ENCODE measurements around the gene NPIPB8. TPM values are rescaled to one million over a fixed set of nuclear protein-coding genes. Genes with fewer than 3 reads are reported as not detected.
"Not testable (repeated sequence)": the region's sequence is repeated elsewhere in the genome, so short reads cannot be mapped to it uniquely, and the experiment has no call there.

The NPIPB8 gene
- total RNA-seq, 3 donors from 2014 or later = not detected

DNA sequence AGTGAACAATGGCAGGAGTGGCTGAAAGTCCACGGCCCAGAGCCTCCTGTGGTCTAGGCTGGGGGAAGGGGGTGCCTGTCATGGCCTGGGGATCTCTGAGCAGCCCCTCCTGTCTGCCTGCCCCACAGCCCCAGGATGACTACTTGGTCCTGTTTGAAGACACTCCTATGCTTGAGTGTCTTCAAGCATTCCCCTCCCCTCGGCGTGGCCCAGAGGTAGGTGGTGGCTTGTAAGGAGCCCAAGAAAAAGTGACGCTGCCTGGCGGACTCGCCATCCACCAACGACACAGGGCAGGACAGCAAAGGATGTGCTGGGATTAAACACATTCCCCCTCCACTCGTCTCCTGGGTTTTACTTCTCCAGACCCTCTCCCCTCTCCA lies 33.7 kb upstream of the NPIPB8 start:
- Histone ChIP-seq H3K9me3 (no peaks in the 10 kb centered on the region), H3K27ac (no peak overlapping the region), H3K27me3 (no peaks in the 10 kb centered on the region), H3K4me1 (no peaks in the 10 kb centered on the region), H3K36me3 (no peaks in the 10 kb centered on the region), H3K4me3 (no peak overlapping the region)
- no peak for TF ChIP-seq POLR2A (IDR thresholded peaks at IDR 0.05)
- no peak for TF ChIP-seq POLR2AphosphoS5 (IDR thresholded peaks at IDR 0.05)
- TF ChIP-seq CTCF (IDR thresholded peaks at IDR 0.05) = no peak
- no peak for DNase-seq (ENCODE audit: low spot score in 2 of 2)
- intact Hi-C loops (cut with DNase I; ENCODE audit: low total_unique reads) = no loop called here

- Histone ChIP-seq H3K27ac (no peak overlapping the region), H3K36me3 (no peaks in the 10 kb centered on the region), H3K4me3 (no peak overlapping the region), H3K27me3 (no peaks in the 10 kb centered on the region), H3K9me3 (no peaks in the 10 kb centered on the region), H3K4me1 (peaks cover 0 to 6% of the 10 kb centered on the region in 2 donors)
- intact Hi-C loops (cut with DNase I; ENCODE audit: low total_unique reads) = no loop called here
- peak in 1 of 2 donors; percentile 34 for DNase-seq (ENCODE audit: low spot score in 2 of 2)
- no peak for TF ChIP-seq CTCF (IDR thresholded peaks at IDR 0.05)
- TF ChIP-seq POLR2AphosphoS5 (IDR thresholded peaks at IDR 0.05) = no peak
- TF ChIP-seq POLR2A (IDR thresholded peaks at IDR 0.05) = no peak
These were observed 31.4 kb upstream of the NPIPB8 start for GRCh38 chr16:28606291-28607115.

DNA sequence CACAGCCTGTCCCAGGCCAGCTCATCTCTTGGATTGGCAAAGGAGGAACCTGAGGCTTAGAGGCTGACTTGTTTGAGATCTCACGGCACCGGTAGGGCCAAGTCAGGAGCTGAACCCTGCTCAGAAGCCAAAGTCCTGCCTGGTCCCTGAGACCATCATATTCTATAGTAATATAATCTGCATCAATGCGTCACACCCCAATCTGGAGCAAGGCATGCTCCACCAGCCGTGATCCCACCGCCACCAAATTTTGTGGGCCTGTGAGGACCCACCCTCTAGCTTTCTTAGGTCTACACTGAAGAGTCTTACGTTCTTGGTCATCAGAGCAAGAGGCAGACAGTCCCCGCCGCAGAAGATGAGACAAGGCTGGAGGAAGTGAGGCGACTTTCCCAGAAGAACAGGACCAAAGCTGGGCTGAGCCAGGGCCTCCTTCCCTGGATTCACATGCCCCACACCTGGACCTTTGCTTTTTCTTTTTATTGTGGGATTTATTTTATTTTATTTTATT lies 30.7 kb upstream of the NPIPB8 start:
- peak in 1 of 2 donors; percentile 34 for DNase-seq (ENCODE audit: low spot score in 2 of 2)
- H3K27me3 ChIP-seq = no peaks in the 10 kb centered on the region
- H3K4me3 ChIP-seq = no peak overlapping the region
- no peak for TF ChIP-seq POLR2AphosphoS5 (IDR thresholded peaks at IDR 0.05)
- TF ChIP-seq CTCF (IDR thresholded peaks at IDR 0.05) = no peak
- TF ChIP-seq POLR2A (IDR thresholded peaks at IDR 0.05) = no peak
- H3K4me1 ChIP-seq = peaks cover 0 to 6% of the 10 kb centered on the region in 2 donors
- H3K9me3 ChIP-seq = no peaks in the 10 kb centered on the region
- H3K27ac ChIP-seq = no peak overlapping the region
- intact Hi-C loops (cut with DNase I; ENCODE audit: low total_unique reads) = no loop called here
- H3K36me3 ChIP-seq = no peaks in the 10 kb centered on the region

- H3K27ac ChIP-seq; H3K36me3 ChIP-seq; H3K4me1 ChIP-seq; H3K27me3 ChIP-seq; intact Hi-C loops (cut with DNase I; ENCODE audit: low total_unique reads); H3K4me3 ChIP-seq; H3K9me3 ChIP-seq; DNase-seq (ENCODE audit: low spot score in 2 of 2): not testable (repeated sequence)
These were observed 30.0 kb upstream of the NPIPB8 start for GRCh38 chr16:28607681-28608495.

- not testable (repeated sequence) for H3K27ac ChIP-seq, H3K9me3 ChIP-seq
These were observed 29.4 kb upstream of the NPIPB8 start for GRCh38 chr16:28608496-28608808.

GRCh38 chr16:28608867-28609596 lies 28.8 kb upstream of the NPIPB8 start:
- DNase-seq (ENCODE audit: low spot score in 2 of 2); intact Hi-C loops (cut with DNase I; ENCODE audit: low total_unique reads); H3K4me1 ChIP-seq; H3K27me3 ChIP-seq; H3K36me3 ChIP-seq; H3K9me3 ChIP-seq: not testable (repeated sequence)
- Histone ChIP-seq H3K4me3 (peak overlapping the region; percentile 31 to 54 (median 41)), H3K27ac (peak overlapping the region; percentile 29 to 39)

More at GRCh38 chr16:28608496-28608808, 29.4 kb upstream of the NPIPB8 start:
- DNase-seq (ENCODE audit: low spot score in 2 of 2); H3K27me3 ChIP-seq; intact Hi-C loops (cut with DNase I; ENCODE audit: low total_unique reads); H3K36me3 ChIP-seq; H3K4me1 ChIP-seq; H3K4me3 ChIP-seq: not testable (repeated sequence)

Data from breast epithelium (tissue), 4 donors.